ENCODE data around the gene CAMK4.

GRCh38 chr5:111349429-111349828 is 125.2 kb downstream of the CAMK4 start:
- TF ChIP-seq CTCF (IDR thresholded peaks at IDR 0.05; ENCODE audit: extremely low read depth in 1 of 2, insufficient read depth in 1 of 2, low read depth in 1 of 2, low read length in 2 of 2) (no peak), EZH2 (IDR thresholded peaks at IDR 0.05; ENCODE audit: borderline replicate concordance, low read depth, low read length, severe bottlenecking) (no peak), POLR2A (IDR thresholded peaks at IDR 0.05; ENCODE audit: low read depth, low read length) (no peak), POLR2AphosphoS5 (IDR thresholded peaks at IDR 0.05; ENCODE audit: insufficient read depth, low read depth, low read length) (no peak), GATA2 (IDR thresholded peaks at IDR 0.05; ENCODE audit: insufficient read depth, insufficient read length, low read depth, low read length) (no peak)
- TF ChIP-seq, protein P1, sequence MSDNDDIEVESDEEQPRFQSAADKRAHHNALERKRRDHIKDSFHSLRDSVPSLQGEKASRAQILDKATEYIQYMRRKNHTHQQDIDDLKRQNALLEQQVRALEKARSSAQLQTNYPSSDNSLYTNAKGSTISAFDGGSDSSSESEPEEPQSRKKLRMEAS (IDR thresholded peaks at IDR 0.05; ENCODE audit: insufficient read depth, insufficient read length), result no peak
